Tibial nerve (tissue), 3 donors: ENCODE results near the gene OMD.

Source experiments
- CTCF ChIP-seq, 5 experiments: fragments of 200-600 bp in 3 of 5; fragments of 450-650 bp in 2 of 5; sonication (generic) in 3 of 5; IDR thresholded peaks; one replicate each; pipeline ENCODE4 v1.5.1; 2016 to 2019; ENCODE audit warnings: antibody characterized with exemption in 5 of 5, mild to moderate bottlenecking in 3 of 5, moderate library complexity in 2 of 5
- POLR2A ChIP-seq, 2 donors: fragments of 450-650 bp; IDR thresholded peaks; one replicate each; pipeline ENCODE4 v1.6.1; 2017; ENCODE audit warnings: antibody characterized with exemption in 2 of 2, mild to moderate bottlenecking in 2 of 2, moderate library complexity in 2 of 2

GRCh38 chr9:92397853-92398252 lies 26.4 kb downstream of the OMD start:
- TF ChIP-seq CTCF (IDR thresholded peaks at IDR 0.05) = no peak
- no peak for TF ChIP-seq POLR2A (IDR thresholded peaks at IDR 0.05)
